Forelimb muscle (tissue), 1 donor: ENCODE measurements around the gene STXBP6. TPM values are rescaled to one million over a fixed set of nuclear protein-coding genes. Genes with fewer than 3 reads are reported as not detected.
"Not testable (repeated sequence)": the region's sequence is repeated elsewhere in the genome, so short reads cannot be mapped to it uniquely, and the experiment has no call there.

Experiments used
- DNase-seq: peaks from one replicate; pipeline ENCODE4 v3.0.0-alpha.2; 2013; ENCODE audit warnings: low read depth
- polyA plus RNA-seq: library from polyadenylated mRNA; unstranded; fragments of 120-200 nt; gene quantifications from one replicate; pipeline ENCODE4 v1.2.1, GENCODE V29; 2013; ENCODE audit not compliant: insufficient read length

STXBP6 gene
- polyA plus RNA-seq, 1 donor = 15.4 TPM

DNA sequence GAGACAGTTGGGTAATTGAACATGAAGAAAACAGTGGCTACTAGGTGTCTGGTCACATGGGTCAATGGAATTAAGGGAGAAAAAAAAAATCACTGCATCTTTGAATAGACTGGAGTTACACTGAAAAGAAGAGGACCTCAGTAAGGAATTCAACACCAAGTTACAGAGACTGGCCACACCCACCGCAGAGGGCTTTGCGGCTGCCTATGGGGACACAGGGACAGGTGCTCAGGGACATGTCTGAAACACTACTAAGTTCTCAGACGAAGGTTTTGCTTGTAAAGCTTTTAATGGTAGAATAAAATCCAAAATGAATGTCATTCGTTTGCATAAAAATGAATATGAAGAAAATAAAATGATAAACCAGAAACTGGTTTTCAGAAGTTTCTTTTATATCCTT lies 93.8 kb downstream of the STXBP6 start:
- no peak for DNase-seq

- DNase-seq = no peak
These were observed 95.3 kb downstream of the STXBP6 start for GRCh38 chr14:24954700-24955037.

DNA sequence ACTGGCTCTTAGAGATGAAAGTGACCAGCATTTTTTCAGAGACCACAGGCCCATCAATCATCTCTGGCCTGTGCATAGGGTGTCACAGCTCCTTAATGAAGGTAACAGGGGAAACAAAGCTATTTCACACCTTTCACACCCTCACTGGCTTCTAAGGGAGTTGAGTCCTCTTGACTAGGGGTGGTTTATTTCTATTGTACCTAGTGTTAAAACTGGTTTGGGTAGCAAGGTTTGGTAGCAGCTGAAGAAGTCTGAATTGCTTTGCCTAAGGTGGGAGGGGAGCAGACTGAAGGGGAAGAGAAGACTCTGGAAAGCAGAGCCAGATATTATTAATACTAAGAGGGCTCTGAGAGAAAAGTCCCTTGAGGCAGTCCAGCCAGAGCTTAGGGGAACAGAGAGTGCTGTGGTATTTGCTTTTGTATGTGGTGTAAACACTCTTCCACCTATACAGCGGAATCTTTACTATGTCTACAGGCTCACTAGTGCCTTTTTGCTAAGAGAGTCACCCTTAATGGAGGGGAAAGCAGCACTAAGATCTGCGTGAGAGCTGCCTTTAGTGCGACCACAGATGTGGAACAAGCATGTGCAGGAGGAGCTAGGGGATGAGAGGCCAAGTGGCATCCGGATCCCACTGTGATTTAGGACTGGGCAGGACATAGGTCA lies 95.8 kb downstream of the STXBP6 start:
- DNase-seq = no peak

GRCh38 chr14:24952851-24953666 lies 96.9 kb downstream of the STXBP6 start:
- no peak for DNase-seq

DNA sequence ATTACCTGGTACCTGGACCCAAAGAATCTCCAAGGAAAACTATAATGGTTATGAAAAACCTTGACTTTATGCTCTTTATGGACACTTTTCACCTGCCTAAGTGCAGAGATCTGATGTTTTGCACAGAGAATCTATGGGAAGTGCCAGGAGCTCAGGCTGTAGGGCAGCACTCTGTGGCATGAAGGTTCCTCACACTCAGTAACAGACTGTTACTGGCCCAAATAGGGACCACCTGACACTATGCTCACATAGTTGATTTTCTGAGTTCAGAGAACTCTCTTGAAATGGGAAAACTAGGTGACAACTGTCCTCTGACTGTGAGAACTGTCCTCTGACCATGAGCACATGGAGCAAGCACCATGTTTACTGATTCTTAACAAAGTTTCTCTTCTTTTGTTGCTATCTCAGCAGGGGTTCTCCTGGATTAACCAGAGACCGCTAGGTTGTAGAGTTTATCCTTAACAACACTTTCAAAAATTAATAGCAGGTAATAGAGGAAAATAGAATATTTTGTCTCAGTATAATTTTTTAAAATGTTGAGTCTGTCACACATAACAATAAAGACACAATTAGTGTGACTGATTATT lies 101.6 kb downstream of the STXBP6 start:
- no peak for DNase-seq

DNA sequence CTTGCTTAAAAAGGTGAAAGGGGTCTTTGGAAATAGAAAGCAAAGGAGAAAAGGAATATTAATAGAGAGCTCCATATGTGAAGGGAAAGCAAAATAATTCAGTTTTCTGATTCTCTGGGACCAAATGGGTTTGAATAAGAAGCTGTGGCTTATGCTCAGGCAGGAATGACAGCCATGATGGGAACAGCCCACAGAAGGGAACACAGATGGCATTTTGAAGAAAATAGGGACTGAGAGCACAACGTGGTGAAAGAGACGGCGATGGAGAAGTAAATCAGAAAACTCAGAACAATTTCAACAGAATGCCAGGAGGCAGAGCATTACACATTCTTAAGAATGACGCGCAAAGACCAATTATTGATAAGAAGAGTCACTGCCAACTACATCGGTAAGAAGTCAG lies 102.8 kb downstream of the STXBP6 start:
- no peak for DNase-seq

GRCh38 chr14:24944800-24945199 lies 105.1 kb downstream of the STXBP6 start:
- no peak for DNase-seq

GRCh38 chr14:24943024-24943423 lies 106.9 kb downstream of the STXBP6 start:
- DNase-seq = no peak

GRCh38 chr14:24941719-24942118 lies 108.2 kb downstream of the STXBP6 start:
- DNase-seq = no peak

DNA sequence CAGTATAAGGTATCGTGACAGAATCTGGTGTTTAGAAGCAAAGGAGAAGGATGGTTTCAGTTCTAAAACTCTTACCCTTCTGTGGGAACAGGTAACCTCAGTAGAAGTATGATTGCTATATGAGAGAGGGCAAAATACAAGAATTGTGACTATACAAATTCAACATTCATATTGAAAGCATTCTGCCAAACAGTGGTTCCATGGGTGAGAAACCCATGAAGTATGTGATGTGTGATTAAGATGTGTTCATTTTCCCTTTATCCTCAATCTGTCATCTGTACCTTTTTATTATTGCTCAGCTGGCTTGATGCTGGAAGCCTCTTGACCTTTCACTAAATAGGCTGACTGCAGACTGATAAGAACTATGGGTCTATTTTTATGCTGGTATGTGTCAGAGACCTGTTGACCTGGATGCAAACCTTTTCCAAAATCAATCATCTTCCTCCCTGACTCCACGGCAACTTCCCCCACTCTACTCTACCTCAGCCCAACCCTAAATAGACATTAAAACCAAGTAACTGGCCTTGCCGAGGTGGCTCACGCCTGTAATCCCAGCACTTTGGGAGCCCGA lies 109.6 kb downstream of the STXBP6 start:
- DNase-seq = no peak

DNA sequence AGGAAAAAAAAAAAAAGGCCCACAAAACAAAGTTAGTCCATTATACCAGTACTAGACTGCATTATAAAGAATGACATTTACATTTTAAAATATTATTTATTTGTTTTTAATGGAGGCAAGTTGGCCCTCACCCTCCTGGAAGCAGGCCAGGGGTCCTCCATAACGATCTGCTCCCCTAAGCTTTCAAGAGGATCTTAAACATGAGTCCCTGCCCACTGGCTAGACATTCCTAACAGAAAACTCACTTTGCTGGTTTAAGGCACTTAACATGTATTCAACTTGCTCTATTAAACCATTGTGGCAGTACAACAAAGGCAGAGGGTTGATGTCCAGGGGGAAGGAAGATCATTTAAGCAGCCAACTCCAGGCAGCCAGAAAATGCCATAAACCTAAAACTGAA lies 111.4 kb downstream of the STXBP6 start:
- no peak for DNase-seq

GRCh38 chr14:24937300-24937699 lies 112.6 kb downstream of the STXBP6 start:
- no peak for DNase-seq

DNA sequence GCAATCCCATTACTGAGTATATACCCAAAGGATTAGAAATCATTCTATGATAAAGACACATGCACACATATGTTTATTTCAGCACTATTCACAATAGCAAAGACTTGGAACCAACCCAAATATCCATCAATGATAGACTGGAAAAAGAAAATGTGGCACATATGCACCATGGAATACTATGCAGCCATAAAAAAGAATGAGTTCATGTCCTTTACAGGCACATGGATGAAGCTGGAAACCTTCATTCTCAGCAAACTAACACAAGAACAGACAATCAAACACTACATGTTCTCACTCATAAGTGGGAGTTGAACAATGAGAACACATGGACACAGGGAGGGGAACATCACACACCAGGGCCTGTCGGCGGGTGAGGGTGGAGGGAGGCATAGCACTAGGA lies 113.2 kb downstream of the STXBP6 start:
- DNase-seq = not testable (repeated sequence)

DNA sequence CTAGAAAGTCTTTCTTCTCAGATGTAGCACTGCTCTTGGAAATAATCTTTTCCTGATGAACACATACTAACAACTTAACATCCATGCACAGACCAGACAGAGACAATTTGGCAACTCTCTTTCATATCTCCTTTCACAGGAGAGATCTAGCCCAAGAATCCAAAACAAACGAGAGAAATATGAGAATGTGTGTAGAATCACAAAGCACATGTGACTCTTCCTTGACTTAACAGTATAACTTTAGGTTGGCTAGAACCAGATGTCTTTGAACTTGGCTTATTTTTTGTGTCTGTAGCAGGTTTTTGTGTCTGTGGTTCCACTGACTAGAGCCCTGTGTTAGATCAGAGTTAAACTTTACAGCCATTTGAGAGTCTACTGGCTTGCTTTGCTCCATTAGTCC lies 114.2 kb downstream of the STXBP6 start:
- DNase-seq = no peak

GRCh38 chr14:24928386-24928900 lies 121.5 kb downstream of the STXBP6 start:
- DNase-seq = no peak

GRCh38 chr14:24927809-24928208 lies 122.1 kb downstream of the STXBP6 start:
- no peak for DNase-seq

DNA sequence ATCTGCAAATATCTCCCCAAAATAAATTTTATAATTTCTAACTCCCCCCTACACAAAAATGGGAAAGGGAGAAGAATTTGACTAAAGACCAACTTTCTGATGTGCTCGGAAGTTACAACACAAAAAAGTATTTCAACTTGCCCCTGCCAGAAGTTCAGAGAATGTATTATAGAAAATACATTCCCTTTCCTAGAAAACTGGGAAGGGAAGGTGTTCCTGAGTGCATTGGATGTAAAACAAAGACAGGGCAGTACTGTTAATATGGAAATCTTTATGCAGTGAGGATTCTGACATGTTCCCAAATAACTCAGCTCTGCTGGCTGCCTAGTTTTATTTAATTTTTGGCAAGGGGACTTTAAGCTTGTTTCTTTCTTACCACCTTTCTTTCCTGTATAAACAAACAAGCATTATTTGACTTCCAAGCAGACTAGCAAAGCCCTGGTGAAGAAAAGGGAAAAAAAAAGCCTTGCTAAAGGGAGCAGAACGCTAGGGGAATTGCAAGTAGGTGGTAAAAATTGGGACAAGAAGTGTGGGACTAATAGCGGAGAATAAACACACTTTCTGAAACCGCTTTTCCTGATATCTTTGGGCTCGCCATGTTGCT lies 124.1 kb downstream of the STXBP6 start:
- DNase-seq = no peak

DNA sequence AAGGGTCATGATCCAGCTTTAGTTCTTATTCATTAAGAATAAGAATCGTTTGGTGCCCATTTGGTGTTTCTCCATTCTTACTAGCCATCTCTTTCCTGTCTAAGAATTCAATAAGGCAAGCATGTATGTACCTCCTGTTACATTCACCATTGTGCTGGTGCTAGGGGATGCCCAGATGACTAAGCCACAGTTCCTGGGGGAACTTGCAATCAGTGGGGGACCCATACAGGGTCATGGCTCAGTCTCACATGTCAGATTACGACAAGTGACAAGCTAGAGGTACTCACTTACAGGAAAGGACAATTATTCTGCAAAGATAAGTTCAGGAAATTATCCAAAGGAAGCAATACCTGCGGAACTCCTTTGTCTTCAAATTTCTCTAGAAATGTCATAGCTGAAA lies 125.4 kb downstream of the STXBP6 start:
- DNase-seq = no peak

DNA sequence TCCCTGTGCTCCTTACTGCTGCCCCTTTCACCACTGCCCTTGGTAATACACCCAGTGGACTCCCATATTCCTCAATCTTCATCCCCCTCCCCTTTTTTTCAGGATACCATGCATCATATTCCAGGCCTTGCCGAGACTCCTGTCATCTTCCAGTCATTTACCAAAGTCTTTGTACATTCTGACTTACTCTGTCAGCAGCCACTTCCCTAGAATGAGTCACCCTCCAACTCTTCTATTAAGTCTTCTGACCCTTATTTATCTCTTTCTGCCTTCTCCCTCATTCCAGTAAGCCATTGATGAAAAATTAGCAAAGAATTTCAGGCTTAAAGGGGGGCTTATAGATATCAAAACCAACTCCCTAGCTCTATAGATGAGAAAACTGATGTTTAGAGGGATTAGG lies 128.0 kb downstream of the STXBP6 start:
- DNase-seq = no peak

- no peak for DNase-seq
These were observed 129.5 kb downstream of the STXBP6 start for GRCh38 chr14:24920265-24921075.

GRCh38 chr14:24918822-24919221 lies 131.1 kb downstream of the STXBP6 start:
- DNase-seq = no peak
